Measurements from ENCODE around the gene HSD11B2.

DNA sequence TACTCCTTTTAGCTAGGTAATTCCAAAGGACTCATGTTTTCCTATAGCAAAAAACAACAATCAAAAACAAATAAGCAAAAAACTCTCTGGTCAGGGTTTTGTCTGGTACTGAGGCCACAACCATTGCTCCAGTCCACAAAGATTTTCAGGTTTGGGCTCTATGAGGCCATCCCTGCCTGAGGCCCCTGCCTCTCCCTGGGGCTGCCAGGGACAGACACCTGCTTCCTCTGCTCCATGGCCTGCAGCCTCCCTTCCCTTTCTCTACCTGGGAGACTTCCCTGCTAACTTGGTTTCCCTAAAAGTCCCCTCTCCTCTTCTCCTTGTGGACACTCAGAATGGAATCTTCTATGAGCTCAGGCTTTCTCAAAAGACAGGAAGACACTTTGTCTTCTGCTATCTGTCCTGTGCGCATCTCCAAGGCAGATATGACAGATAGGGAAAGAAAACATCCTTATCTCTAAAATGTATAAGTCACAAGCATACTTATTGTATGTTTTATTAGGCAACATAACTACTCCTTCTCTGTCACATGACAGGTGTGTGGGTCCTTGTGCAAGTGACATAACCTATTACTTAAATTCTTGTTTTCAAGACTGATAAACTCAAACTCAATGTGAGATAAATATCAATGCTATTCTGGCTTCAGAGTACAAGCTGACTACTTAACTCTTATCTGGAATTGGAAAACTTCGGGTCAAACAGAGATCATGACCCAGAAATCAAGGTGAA is 13.4 kb upstream of the HSD11B2 start:
- TF ChIP-seq, protein P1, sequence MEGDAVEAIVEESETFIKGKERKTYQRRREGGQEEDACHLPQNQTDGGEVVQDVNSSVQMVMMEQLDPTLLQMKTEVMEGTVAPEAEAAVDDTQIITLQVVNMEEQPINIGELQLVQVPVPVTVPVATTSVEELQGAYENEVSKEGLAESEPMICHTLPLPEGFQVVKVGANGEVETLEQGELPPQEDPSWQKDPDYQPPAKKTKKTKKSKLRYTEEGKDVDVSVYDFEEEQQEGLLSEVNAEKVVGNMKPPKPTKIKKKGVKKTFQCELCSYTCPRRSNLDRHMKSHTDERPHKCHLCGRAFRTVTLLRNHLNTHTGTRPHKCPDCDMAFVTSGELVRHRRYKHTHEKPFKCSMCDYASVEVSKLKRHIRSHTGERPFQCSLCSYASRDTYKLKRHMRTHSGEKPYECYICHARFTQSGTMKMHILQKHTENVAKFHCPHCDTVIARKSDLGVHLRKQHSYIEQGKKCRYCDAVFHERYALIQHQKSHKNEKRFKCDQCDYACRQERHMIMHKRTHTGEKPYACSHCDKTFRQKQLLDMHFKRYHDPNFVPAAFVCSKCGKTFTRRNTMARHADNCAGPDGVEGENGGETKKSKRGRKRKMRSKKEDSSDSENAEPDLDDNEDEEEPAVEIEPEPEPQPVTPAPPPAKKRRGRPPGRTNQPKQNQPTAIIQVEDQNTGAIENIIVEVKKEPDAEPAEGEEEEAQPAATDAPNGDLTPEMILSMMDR (IDR thresholded peaks at IDR 0.05; ENCODE audit: low read length): no peak
- no peak for TF ChIP-seq EZH2 (IDR thresholded peaks at IDR 0.05; ENCODE audit: borderline replicate concordance, low read length)
